ENCODE results near the gene ESR2. TPM values are rescaled to one million over a fixed set of nuclear protein-coding genes. Genes with fewer than 3 reads are reported as not detected.

Gene ESR2
- total and polyA plus RNA-seq, 2 of the 8 experiments (the other 6 are each of a cell fraction or from before 2014, with no cell fraction given): 0.19 to 0.23 TPM

- TF ChIP-seq RFX5 (IDR thresholded peaks at IDR 0.05; ENCODE audit: borderline replicate concordance, low read depth, low read length) (no peak), TAF1 (IDR thresholded peaks at IDR 0.05; ENCODE audit: low read depth, low read length) (no peak), KDM4A (IDR thresholded peaks at IDR 0.05; ENCODE audit: low read depth, low read length, severe bottlenecking) (no peak), TCF12 (IDR thresholded peaks at IDR 0.05; ENCODE audit: low read depth, low read length) (no peak)
These were observed 90.7 kb downstream of the ESR2 start (continued) for GRCh38 chr14:64203366-64204006.
